GM18498 (cell line): Measurements from ENCODE around the gene ST6GALNAC3.
"Not testable (repeated sequence)": the region's sequence is repeated elsewhere in the genome, so short reads cannot be mapped to it uniquely, and the experiment has no call there.

Experiments
- ATAC-seq: cut with Tn5 transposase; IDR thresholded peaks from one replicate; pipeline ENCODE4 v1.9.1; 2021; ENCODE audit warnings: mild to moderate bottlenecking, moderate library complexity; ENCODE audit not compliant: unreplicated experiment

The ST6GALNAC3 gene

GRCh38 chr1:76613886-76614285 lies 539.3 kb downstream of the ST6GALNAC3 start:
- no peak for ATAC-seq

- ATAC-seq: no peak
Observed at GRCh38 chr1:76615253-76616035, 540.9 kb downstream of the ST6GALNAC3 start.

GRCh38 chr1:76620371-76620770 lies 545.8 kb downstream of the ST6GALNAC3 start:
- no peak for ATAC-seq

- ATAC-seq: no peak
Observed at GRCh38 chr1:76622774-76623528, 548.4 kb downstream of the ST6GALNAC3 start.

GRCh38 chr1:76625886-76626678 lies 551.5 kb downstream of the ST6GALNAC3 start:
- no peak for ATAC-seq

- ATAC-seq: no peak
Observed at GRCh38 chr1:76627498-76627897, 553.0 kb downstream of the ST6GALNAC3 start.

- no peak for ATAC-seq
Observed at GRCh38 chr1:76627901-76628300, 553.4 kb downstream of the ST6GALNAC3 start.

GRCh38 chr1:76632136-76632535 lies 557.6 kb downstream of the ST6GALNAC3 start:
- no peak for ATAC-seq

GRCh38 chr1:76635784-76636183 lies 561.2 kb downstream of the ST6GALNAC3 start:
- no peak for ATAC-seq

GRCh38 chr1:76639181-76639580 lies 564.6 kb downstream of the ST6GALNAC3 start:
- ATAC-seq: no peak

- no peak for ATAC-seq
Observed at GRCh38 chr1:76640092-76640491, 565.5 kb downstream of the ST6GALNAC3 start.

GRCh38 chr1:76640723-76641122 lies 566.2 kb downstream of the ST6GALNAC3 start:
- no peak for ATAC-seq

GRCh38 chr1:76644139-76644538 lies 569.6 kb downstream of the ST6GALNAC3 start:
- no peak for ATAC-seq

GRCh38 chr1:76652860-76653259 lies 578.3 kb downstream of the ST6GALNAC3 start:
- ATAC-seq: not testable (repeated sequence)

- ATAC-seq: no peak
Observed at GRCh38 chr1:76657623-76658022, 583.1 kb downstream of the ST6GALNAC3 start.

- no peak for ATAC-seq
Observed at GRCh38 chr1:76659171-76659940, 584.8 kb downstream of the ST6GALNAC3 start.

- no peak for ATAC-seq
Observed at GRCh38 chr1:76661531-76661930, 587.0 kb downstream of the ST6GALNAC3 start.

GRCh38 chr1:76666499-76666898 lies 592.0 kb downstream of the ST6GALNAC3 start:
- ATAC-seq: no peak

GRCh38 chr1:76668046-76668445 lies 593.5 kb downstream of the ST6GALNAC3 start:
- peak; percentile 72 for ATAC-seq

- ATAC-seq: no peak
Observed at GRCh38 chr1:76669131-76669530, 594.6 kb downstream of the ST6GALNAC3 start.
